Endodermal cell (in vitro differentiated cells): ENCODE data around the gene C1orf185. TPM values are rescaled to one million over a fixed set of nuclear protein-coding genes. Genes with fewer than 3 reads are reported as not detected.

Experiments
- DNase-seq: peaks from one replicate; pipeline ENCODE4 v3.0.0-alpha.2; 2017
- H3K27ac ChIP-seq: 2 replicates; pipeline ENCODE4 v1.5.1; 2013; ENCODE audit warnings: mild to moderate bottlenecking, low read depth, low read length, moderate library complexity
- H3K27me3 ChIP-seq: 2 replicates; pipeline ENCODE4 v1.6.1; 2013; ENCODE audit warnings: mild to moderate bottlenecking, low read length, moderate library complexity; ENCODE audit not compliant: insufficient read depth, control insufficient read depth, poor library complexity, severe bottlenecking
- H3K36me3 ChIP-seq: 2 replicates; pipeline ENCODE4 v1.7.0; 2013; ENCODE audit warnings: mild to moderate bottlenecking, low read length, moderate library complexity; ENCODE audit not compliant: control insufficient read depth, insufficient read depth
- H3K4me1 ChIP-seq: one replicate; pipeline ENCODE4 v1.7.0; 2013; ENCODE audit warnings: low read length; ENCODE audit not compliant: control insufficient read depth, insufficient read depth
- H3K4me3 ChIP-seq: 2 replicates; pipeline ENCODE4 v1.5.1; 2013; ENCODE audit warnings: mild to moderate bottlenecking, low read length, moderate library complexity
- H3K9ac ChIP-seq: 2 replicates; pipeline ENCODE4 v1.6.1; 2013; ENCODE audit warnings: mild to moderate bottlenecking, low read length, moderate library complexity; ENCODE audit not compliant: poor library complexity, severe bottlenecking; ENCODE audit errors: extremely low read depth
- H3K9me3 ChIP-seq: 2 replicates; pipeline ENCODE4 v1.6.1; 2013; ENCODE audit warnings: mild to moderate bottlenecking, low read length, moderate library complexity; ENCODE audit not compliant: control insufficient read depth
- H3K27ac Mint-ChIP-seq: 2 replicates; pipeline ENCODE4 v1.8.0; 2020; ENCODE audit warnings: mixed read lengths
- H3K27me3 Mint-ChIP-seq: 2 replicates; pipeline ENCODE4 v1.8.0; 2021; ENCODE audit warnings: mild to moderate bottlenecking, mixed read lengths; ENCODE audit not compliant: insufficient read depth
- H3K36me3 Mint-ChIP-seq: 2 replicates; pipeline ENCODE4 v1.8.0; 2020; ENCODE audit warnings: low read depth, mixed read lengths
- H3K4me1 Mint-ChIP-seq: 2 replicates; pipeline ENCODE4 v1.8.0; 2020; ENCODE audit warnings: mixed read lengths
- H3K4me3 Mint-ChIP-seq: 2 replicates; pipeline ENCODE4 v1.8.0; 2020; ENCODE audit warnings: mild to moderate bottlenecking, moderate library complexity, mixed read lengths
- H3K9me3 Mint-ChIP-seq: 2 replicates; pipeline ENCODE4 v1.8.0; 2020; ENCODE audit warnings: mild to moderate bottlenecking, mixed read lengths
- CTCF ChIP-seq: fragments of 200-600 bp; sonication (generic); conservative IDR thresholded peaks from 2 replicates; pipeline ENCODE4 v1.5.0; 2021; ENCODE audit warnings: antibody characterized with exemption, mild to moderate bottlenecking
- WGBS, 2 experiments: methylation state at CpG; one replicate each; pipeline versions ENCODE4 v1.1.5 to v1.1.7; 2013; ENCODE audit warnings: missing lambda C conversion rate in 2 of 2, mixed read lengths in 1 of 2; ENCODE audit not compliant: insufficient coverage in 1 of 2, insufficient read length in 1 of 2; 5-methylcytosine and 5-hydroxymethylcytosine counted together
- total RNA-seq, 2 donors: library from RNA; stranded (reverse); fragmentation: NEBNext Ultra II Directional in 1 of 2; extraction: Animal tissue kit (Norgen Biotek cat#: 25700) in 1 of 2; gene quantifications; 2 replicates in 1 of 2; 3 replicates in 1 of 2; pipeline ENCODE4 v1.2.1, GENCODE V29; 2021

The C1orf185 gene
- total RNA-seq, 2 donors from 2014 or later: not detected

GRCh38 chr1:51165540-51165939 lies 63.5 kb downstream of the C1orf185 start:
- Mint-ChIP-seq H3K4me3 (no peak overlapping the region), H3K27me3 (peaks cover 4% of the 10 kb centered on the region), H3K9me3 (no peaks in the 10 kb centered on the region), H3K4me1 (no peaks in the 10 kb centered on the region), H3K27ac (no peak overlapping the region), H3K36me3 (no peaks in the 10 kb centered on the region)
- no peak overlapping the region for H3K27ac ChIP-seq
- H3K27me3 ChIP-seq: no peaks in the 10 kb centered on the region
- no peaks in the 10 kb centered on the region for H3K4me1 ChIP-seq
- no peaks in the 10 kb centered on the region for H3K36me3 ChIP-seq
- no peaks in the 10 kb centered on the region for H3K9me3 ChIP-seq
- no peak for TF ChIP-seq CTCF
- no peak for DNase-seq
- no peak overlapping the region for H3K9ac ChIP-seq
- H3K4me3 ChIP-seq: no peak overlapping the region

- Histone ChIP-seq H3K36me3 (no peaks in the 10 kb centered on the region), H3K9me3 (no peaks in the 10 kb centered on the region), H3K9ac (no peak overlapping the region), H3K4me1 (no peaks in the 10 kb centered on the region), H3K27me3 (no peaks in the 10 kb centered on the region), H3K27ac (no peak overlapping the region), H3K4me3 (no peak overlapping the region)
- no peak for DNase-seq
- 80 to 100% methylated on average over 1 of the region's 1 CpG for WGBS, 2 experiments
- H3K4me1 Mint-ChIP-seq: no peaks in the 10 kb centered on the region
- peaks cover 3% of the 10 kb centered on the region for H3K27me3 Mint-ChIP-seq
- H3K4me3 Mint-ChIP-seq: no peak overlapping the region
- H3K27ac Mint-ChIP-seq: no peak overlapping the region
- TF ChIP-seq CTCF: no peak
- no peaks in the 10 kb centered on the region for H3K36me3 Mint-ChIP-seq
- H3K9me3 Mint-ChIP-seq: no peaks in the 10 kb centered on the region
Measured at GRCh38 chr1:51168266-51168845, 66.3 kb downstream of the C1orf185 start.

- H3K9ac ChIP-seq: no peak overlapping the region
- 81 to 95% methylated on average over 4 of the region's 4 CpGs for WGBS, 2 experiments
- no peaks in the 10 kb centered on the region for H3K4me1 Mint-ChIP-seq
Measured at GRCh38 chr1:51168936-51169335, 66.9 kb downstream of the C1orf185 start.

More at GRCh38 chr1:51168936-51169335, 66.9 kb downstream of the C1orf185 start:
- H3K9me3 ChIP-seq: no peaks in the 10 kb centered on the region
- DNase-seq: no peak
- H3K9me3 Mint-ChIP-seq: no peaks in the 10 kb centered on the region
- no peaks in the 10 kb centered on the region for H3K36me3 Mint-ChIP-seq
- no peak overlapping the region for H3K4me3 ChIP-seq
- no peaks in the 10 kb centered on the region for H3K27me3 ChIP-seq
- H3K27ac Mint-ChIP-seq: no peak overlapping the region
- peaks cover 3% of the 10 kb centered on the region for H3K27me3 Mint-ChIP-seq
- H3K27ac ChIP-seq: no peak overlapping the region
- no peak overlapping the region for H3K4me3 Mint-ChIP-seq
- H3K36me3 ChIP-seq: no peaks in the 10 kb centered on the region
- no peaks in the 10 kb centered on the region for H3K4me1 ChIP-seq
- TF ChIP-seq CTCF: no peak
